ENCODE data around the gene OR4B1.
"Not testable (repeated sequence)": the region's sequence is repeated elsewhere in the genome, so short reads cannot be mapped to it uniquely, and the experiment has no call there.

Gene OR4B1

DNA sequence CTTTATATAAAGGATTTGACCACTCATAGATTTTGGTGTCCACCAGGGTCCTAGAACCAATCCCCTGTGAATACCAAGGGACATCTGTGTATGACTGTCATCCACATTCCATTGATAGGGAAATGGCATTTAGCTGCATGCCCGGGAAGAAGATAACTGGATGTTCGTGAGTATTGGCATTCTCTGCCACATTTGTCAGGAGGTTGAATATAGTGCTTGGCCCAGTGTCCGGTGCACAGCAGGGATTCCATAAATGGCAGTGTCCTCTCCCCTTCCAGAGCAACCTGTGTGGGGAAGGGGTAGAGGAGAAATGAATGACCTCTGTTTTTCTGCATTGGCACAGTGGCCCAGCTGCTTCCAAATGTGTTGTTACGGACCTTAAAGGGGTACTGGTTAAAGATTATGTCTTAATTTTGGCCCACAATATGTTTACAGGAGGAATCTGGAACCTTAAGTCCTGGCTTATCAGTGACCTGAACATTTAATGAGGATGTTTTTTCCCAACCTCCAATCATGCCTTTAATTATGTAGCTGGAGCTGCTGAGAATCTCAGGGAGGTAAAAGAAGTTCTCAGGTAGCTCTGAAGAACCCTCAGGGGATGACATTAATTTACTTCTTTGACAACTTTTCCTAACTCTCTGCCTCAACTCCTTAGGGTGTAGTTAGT lies 33.6 kb upstream of the OR4B1 start:
- no peak overlapping the region for H3K4me3 ChIP-seq (ENCODE audit: low read depth in 1 of 5, low read length in 5 of 5)
- no peak overlapping the region for H3K9ac ChIP-seq (ENCODE audit: low read length in 5 of 5)
- peaks cover 0 to 3% (median 0%) of the 10 kb centered on the region in 5 donors for H3K27me3 ChIP-seq (ENCODE audit: control insufficient read depth in 5 of 5, insufficient read depth in 4 of 5, low read length in 5 of 5)
- H3K27ac ChIP-seq (ENCODE audit: low read depth, low read length), result no peak overlapping the region
- no peaks in the 10 kb centered on the region for H3K36me3 ChIP-seq (ENCODE audit: control insufficient read depth in 5 of 5, insufficient read depth in 5 of 5, low read length in 5 of 5)
- no peaks in the 10 kb centered on the region for H3K9me3 ChIP-seq (ENCODE audit: control insufficient read depth in 5 of 5, low read length in 5 of 5)
- no peaks in the 10 kb centered on the region for H3K4me1 ChIP-seq (ENCODE audit: control insufficient read depth in 5 of 5, insufficient read depth in 5 of 5, low read length in 5 of 5)

DNA sequence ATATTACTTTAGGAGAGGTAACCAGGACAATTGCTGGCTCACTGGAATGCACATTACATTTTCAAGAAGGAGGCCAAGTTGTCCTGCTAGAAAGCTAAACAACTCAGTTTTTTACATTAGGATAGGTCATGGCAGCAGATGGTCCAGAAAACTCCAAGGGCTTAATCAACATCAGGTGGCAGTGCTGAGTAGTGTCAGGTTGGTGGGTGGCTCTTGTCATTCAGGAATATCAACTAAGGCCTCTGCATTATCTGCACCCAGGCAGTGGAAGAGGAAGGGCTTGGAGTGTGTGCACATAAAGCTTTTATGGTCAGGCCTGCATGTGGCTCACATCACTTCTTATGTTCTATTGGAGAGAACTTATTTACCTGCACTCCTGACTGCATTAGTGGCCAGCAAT lies 32.2 kb upstream of the OR4B1 start:
- Histone ChIP-seq H3K27ac (ENCODE audit: low read depth, low read length) (no peak overlapping the region), H3K27me3 (ENCODE audit: control insufficient read depth in 5 of 5, insufficient read depth in 4 of 5, low read length in 5 of 5) (peaks cover 0 to 2% (median 0%) of the 10 kb centered on the region in 5 donors), H3K4me3 (ENCODE audit: low read depth in 1 of 5, low read length in 5 of 5) (no peak overlapping the region), H3K36me3 (ENCODE audit: control insufficient read depth in 5 of 5, insufficient read depth in 5 of 5, low read length in 5 of 5) (no peaks in the 10 kb centered on the region), H3K9ac (ENCODE audit: low read length in 5 of 5) (no peak overlapping the region), H3K4me1 (ENCODE audit: control insufficient read depth in 5 of 5, insufficient read depth in 5 of 5, low read length in 5 of 5) (no peaks in the 10 kb centered on the region), H3K9me3 (ENCODE audit: control insufficient read depth in 5 of 5, low read length in 5 of 5) (no peaks in the 10 kb centered on the region)

DNA sequence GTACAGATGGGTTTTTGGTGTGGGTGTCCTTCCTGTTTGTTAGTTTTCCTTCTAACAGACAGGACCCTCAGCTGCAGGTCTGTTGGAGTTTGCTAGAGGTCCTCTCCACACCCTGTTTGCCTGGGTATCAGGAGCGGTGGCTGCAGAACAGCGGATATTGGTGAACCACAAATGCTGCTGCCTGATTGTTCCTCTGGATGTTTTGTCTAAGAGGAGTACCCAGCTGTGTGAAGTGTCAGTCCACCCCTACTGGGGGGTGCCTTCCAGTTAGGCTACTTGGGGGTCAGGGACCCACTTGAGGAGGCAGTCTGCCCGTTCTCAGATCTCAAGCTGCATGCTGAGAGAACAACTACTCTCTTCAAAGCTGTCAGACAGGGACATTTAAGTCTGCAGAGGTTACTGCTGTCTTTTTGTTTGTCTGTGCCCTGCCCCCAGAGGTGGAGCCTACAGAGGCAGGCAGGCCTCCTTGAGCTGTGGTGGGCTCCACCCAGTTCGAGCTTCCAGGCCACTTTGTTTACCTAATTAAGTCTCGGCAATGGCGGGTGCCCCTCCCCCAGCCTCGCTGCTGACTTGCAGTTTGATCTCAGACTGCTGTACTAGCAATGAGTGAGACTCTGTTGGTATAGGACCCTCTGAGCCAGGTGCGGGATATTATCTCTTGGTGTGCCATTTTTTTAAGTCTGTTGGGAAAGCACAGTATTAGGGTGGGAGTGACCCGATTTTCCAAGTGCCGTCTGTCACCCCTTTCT lies 25.5 kb upstream of the OR4B1 start:
- not testable (repeated sequence) for H3K27me3 ChIP-seq (ENCODE audit: control insufficient read depth in 5 of 5, insufficient read depth in 4 of 5, low read length in 5 of 5); H3K4me1 ChIP-seq (ENCODE audit: control insufficient read depth in 5 of 5, insufficient read depth in 5 of 5, low read length in 5 of 5); H3K27ac ChIP-seq (ENCODE audit: low read depth, low read length); H3K4me3 ChIP-seq (ENCODE audit: low read depth in 1 of 5, low read length in 5 of 5); H3K36me3 ChIP-seq (ENCODE audit: control insufficient read depth in 5 of 5, insufficient read depth in 5 of 5, low read length in 5 of 5); H3K9ac ChIP-seq (ENCODE audit: low read length in 5 of 5)
- peaks cover 5 to 22% (median 11%) of the 10 kb centered on the region in 5 donors for H3K9me3 ChIP-seq (ENCODE audit: control insufficient read depth in 5 of 5, low read length in 5 of 5)

DNA sequence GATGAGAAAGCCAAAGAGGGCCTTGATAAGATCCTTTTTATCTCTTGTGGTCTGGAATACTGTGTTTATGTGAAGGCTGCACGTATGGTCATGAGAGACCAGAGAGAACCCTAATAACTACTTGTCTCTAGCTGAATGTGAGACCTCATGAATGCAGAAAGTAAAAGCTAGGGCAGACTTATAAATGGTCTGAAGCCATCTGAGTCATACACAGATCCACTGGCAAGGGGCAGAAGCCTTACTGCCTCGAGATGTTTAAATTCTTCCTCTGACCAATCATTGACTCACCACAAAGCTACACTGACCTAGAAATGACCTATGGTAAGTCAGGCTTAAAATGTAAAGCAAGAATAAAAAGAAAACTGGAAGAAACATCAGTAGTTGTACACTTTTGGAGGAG lies 22.7 kb upstream of the OR4B1 start:
- no peak overlapping the region for H3K27ac ChIP-seq (ENCODE audit: low read depth, low read length)
- no peaks in the 10 kb centered on the region for H3K4me1 ChIP-seq (ENCODE audit: control insufficient read depth in 5 of 5, insufficient read depth in 5 of 5, low read length in 5 of 5)
- H3K4me3 ChIP-seq (ENCODE audit: low read depth in 1 of 5, low read length in 5 of 5), result no peak overlapping the region
- H3K36me3 ChIP-seq (ENCODE audit: control insufficient read depth in 5 of 5, insufficient read depth in 5 of 5, low read length in 5 of 5), result no peaks in the 10 kb centered on the region
- peaks cover 5 to 23% (median 13%) of the 10 kb centered on the region in 5 donors for H3K9me3 ChIP-seq (ENCODE audit: control insufficient read depth in 5 of 5, low read length in 5 of 5)
- H3K27me3 ChIP-seq (ENCODE audit: control insufficient read depth in 5 of 5, insufficient read depth in 4 of 5, low read length in 5 of 5), result no peaks in the 10 kb centered on the region
- H3K9ac ChIP-seq (ENCODE audit: low read length in 5 of 5), result no peak overlapping the region

DNA sequence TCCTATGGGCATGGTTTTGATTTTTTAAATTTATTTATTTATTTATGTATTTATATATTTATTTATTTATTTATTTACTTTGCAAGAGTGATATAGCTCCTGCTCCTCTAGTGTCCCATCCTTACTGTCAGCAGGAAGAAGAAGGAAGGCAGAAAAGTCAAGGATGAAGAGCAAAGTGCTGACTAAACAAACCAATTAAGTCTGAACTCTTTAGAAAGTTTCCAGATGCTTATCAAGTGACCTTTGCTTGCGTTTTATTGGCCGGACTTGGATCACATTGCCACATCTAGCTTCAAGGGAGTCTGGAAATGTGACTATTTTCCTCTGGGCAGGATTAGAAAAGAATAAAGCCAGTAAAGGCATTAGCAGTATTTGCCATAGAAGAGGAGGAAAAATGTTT lies 8.7 kb upstream of the OR4B1 start:
- Histone ChIP-seq H3K9ac (ENCODE audit: low read length in 5 of 5) (no peak overlapping the region), H3K27me3 (ENCODE audit: control insufficient read depth in 5 of 5, insufficient read depth in 4 of 5, low read length in 5 of 5) (no peaks in the 10 kb centered on the region), H3K36me3 (ENCODE audit: control insufficient read depth in 5 of 5, insufficient read depth in 5 of 5, low read length in 5 of 5) (no peaks in the 10 kb centered on the region), H3K4me3 (ENCODE audit: low read depth in 1 of 5, low read length in 5 of 5) (no peak overlapping the region), H3K9me3 (ENCODE audit: control insufficient read depth in 5 of 5, low read length in 5 of 5) (peaks cover 0 to 3% (median 0%) of the 10 kb centered on the region in 5 donors), H3K27ac (ENCODE audit: low read depth, low read length) (no peak overlapping the region), H3K4me1 (ENCODE audit: control insufficient read depth in 5 of 5, insufficient read depth in 5 of 5, low read length in 5 of 5) (no peaks in the 10 kb centered on the region)

DNA sequence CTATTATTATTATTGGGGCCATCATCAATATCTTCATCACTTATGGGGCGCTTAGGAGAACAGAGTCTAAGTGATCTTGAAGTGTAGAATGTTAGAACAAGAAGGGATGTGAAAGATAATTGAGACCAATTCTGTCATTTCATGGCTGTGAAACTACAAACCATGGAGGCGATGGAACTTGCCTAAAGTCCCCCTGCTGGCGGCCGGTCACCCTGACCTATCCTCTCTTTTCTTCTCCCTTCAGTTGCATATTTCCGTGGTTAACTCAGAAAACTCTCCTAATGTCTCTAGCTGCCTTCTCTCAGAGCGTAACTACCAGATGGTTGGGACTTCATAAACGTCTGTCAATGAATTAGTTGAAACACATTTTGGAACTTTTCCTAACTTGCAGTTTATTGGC lies 6.6 kb upstream of the OR4B1 start:
- H3K27ac ChIP-seq (ENCODE audit: low read depth, low read length), result no peak overlapping the region
- H3K4me1 ChIP-seq (ENCODE audit: control insufficient read depth in 5 of 5, insufficient read depth in 5 of 5, low read length in 5 of 5), result no peaks in the 10 kb centered on the region
- no peaks in the 10 kb centered on the region for H3K36me3 ChIP-seq (ENCODE audit: control insufficient read depth in 5 of 5, insufficient read depth in 5 of 5, low read length in 5 of 5)
- H3K9me3 ChIP-seq (ENCODE audit: control insufficient read depth in 5 of 5, low read length in 5 of 5), result no peaks in the 10 kb centered on the region
- H3K4me3 ChIP-seq (ENCODE audit: low read depth in 1 of 5, low read length in 5 of 5), result no peak overlapping the region
- no peak overlapping the region for H3K9ac ChIP-seq (ENCODE audit: low read length in 5 of 5)
- H3K27me3 ChIP-seq (ENCODE audit: control insufficient read depth in 5 of 5, insufficient read depth in 4 of 5, low read length in 5 of 5), result no peaks in the 10 kb centered on the region

DNA sequence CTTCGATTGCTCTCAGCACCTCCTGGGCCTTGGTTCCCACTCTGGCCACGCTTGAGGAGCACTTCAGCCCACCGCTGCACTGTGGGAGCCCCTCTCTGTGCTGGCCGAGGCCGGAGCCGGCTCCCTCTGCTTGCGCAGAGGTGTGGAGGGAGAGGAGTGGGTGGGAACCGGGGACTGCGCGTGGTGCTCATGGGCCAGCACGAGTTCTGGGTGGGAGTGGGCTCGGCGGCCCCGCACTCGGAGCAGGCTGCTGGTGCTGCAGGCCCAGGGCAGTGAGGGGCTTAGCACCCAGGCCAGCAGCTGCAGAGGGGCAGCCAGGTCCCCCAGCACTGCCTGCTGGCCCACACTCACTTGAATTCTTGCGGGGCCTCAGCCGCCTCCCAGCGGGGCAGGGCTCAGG lies 12.2 kb downstream of the OR4B1 start:
- no peaks in the 10 kb centered on the region for H3K4me1 ChIP-seq (ENCODE audit: control insufficient read depth in 5 of 5, insufficient read depth in 5 of 5, low read length in 5 of 5)
- no peaks in the 10 kb centered on the region for H3K27me3 ChIP-seq (ENCODE audit: control insufficient read depth in 5 of 5, insufficient read depth in 4 of 5, low read length in 5 of 5)
- H3K9me3 ChIP-seq (ENCODE audit: control insufficient read depth in 5 of 5, low read length in 5 of 5), result peaks cover 0 to 26% (median 13%) of the 10 kb centered on the region in 5 donors
- H3K4me3 ChIP-seq (ENCODE audit: low read depth in 1 of 5, low read length in 5 of 5), result no peak overlapping the region
- H3K27ac ChIP-seq (ENCODE audit: low read depth, low read length), result no peak overlapping the region
- no peak overlapping the region for H3K9ac ChIP-seq (ENCODE audit: low read length in 5 of 5)
- no peaks in the 10 kb centered on the region for H3K36me3 ChIP-seq (ENCODE audit: control insufficient read depth in 5 of 5, insufficient read depth in 5 of 5, low read length in 5 of 5)

DNA sequence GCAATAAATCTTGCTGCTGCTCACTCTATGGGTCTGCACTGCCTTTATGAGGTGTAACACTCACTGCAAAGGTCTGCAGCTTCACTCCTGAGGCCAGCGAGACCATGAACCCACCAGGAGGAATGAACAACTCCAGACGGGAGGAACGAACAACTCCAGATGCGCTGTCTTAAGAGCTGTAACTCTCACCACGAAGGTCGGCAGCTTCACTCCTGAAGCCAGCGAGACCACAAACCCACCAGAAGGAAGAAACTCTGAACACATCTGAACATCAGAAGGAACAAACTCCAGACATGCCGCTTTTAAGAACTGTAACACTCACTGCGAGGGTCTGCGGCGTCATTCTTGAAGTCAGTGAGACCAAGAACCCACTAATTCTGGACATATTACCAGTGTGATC lies 13.4 kb downstream of the OR4B1 start:
- not testable (repeated sequence) for H3K4me1 ChIP-seq (ENCODE audit: control insufficient read depth in 5 of 5, insufficient read depth in 5 of 5, low read length in 5 of 5); H3K4me3 ChIP-seq (ENCODE audit: low read depth in 1 of 5, low read length in 5 of 5); H3K27me3 ChIP-seq (ENCODE audit: control insufficient read depth in 5 of 5, insufficient read depth in 4 of 5, low read length in 5 of 5); H3K27ac ChIP-seq (ENCODE audit: low read depth, low read length); H3K36me3 ChIP-seq (ENCODE audit: control insufficient read depth in 5 of 5, insufficient read depth in 5 of 5, low read length in 5 of 5); H3K9ac ChIP-seq (ENCODE audit: low read length in 5 of 5)
- H3K9me3 ChIP-seq (ENCODE audit: control insufficient read depth in 5 of 5, low read length in 5 of 5), result peaks cover 0 to 26% (median 13%) of the 10 kb centered on the region in 5 donors

DNA sequence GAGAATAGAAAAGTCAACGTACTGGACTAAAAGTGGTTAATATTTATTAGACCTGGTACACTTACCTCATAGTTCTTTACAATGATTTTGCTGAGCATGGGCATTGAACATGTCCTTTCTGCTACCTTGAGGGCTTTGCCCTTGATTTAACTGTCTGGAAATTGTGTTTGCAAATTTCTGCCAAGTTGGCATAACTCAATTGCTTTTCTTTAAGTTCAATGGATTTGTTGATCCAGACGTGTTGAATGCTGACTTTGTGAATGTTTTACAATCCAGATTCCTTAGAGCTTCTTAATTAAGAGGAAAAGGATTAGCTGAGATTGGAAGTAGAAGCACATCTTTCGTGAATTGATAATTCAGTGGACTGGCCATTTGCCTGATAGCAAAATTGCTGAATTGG lies 21.1 kb downstream of the OR4B1 start:
- Histone ChIP-seq H3K9me3 (ENCODE audit: control insufficient read depth in 5 of 5, low read length in 5 of 5) (peaks cover 0 to 6% (median 3%) of the 10 kb centered on the region in 5 donors), H3K27me3 (ENCODE audit: control insufficient read depth in 5 of 5, insufficient read depth in 4 of 5, low read length in 5 of 5) (peaks cover 0 to 6% (median 4%) of the 10 kb centered on the region in 5 donors), H3K27ac (ENCODE audit: low read depth, low read length) (no peak overlapping the region), H3K4me1 (ENCODE audit: control insufficient read depth in 5 of 5, insufficient read depth in 5 of 5, low read length in 5 of 5) (no peaks in the 10 kb centered on the region), H3K9ac (ENCODE audit: low read length in 5 of 5) (no peak overlapping the region), H3K36me3 (ENCODE audit: control insufficient read depth in 5 of 5, insufficient read depth in 5 of 5, low read length in 5 of 5) (no peaks in the 10 kb centered on the region), H3K4me3 (ENCODE audit: low read depth in 1 of 5, low read length in 5 of 5) (no peak overlapping the region)

DNA sequence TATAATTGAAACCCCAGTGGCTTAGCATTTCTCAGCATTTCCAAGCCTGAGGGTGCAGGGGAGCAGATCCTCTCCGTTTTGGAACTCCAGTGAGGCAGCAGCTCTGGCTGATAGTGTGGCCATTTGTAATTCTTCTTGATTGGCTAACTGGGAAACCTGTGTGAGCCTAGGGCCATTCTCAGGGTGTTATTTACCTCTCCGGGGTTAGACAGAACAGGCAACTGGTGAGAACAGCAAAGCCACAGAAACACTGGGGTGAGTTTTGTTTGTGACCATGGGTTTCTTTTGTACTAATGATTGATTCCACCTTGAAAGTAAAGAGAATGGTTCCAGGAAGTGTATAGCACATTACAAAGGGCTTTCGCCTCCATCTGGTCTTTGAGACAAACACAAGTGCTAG lies 25.9 kb downstream of the OR4B1 start:
- Histone ChIP-seq H3K4me1 (ENCODE audit: control insufficient read depth in 5 of 5, insufficient read depth in 5 of 5, low read length in 5 of 5) (no peaks in the 10 kb centered on the region), H3K9me3 (ENCODE audit: control insufficient read depth in 5 of 5, low read length in 5 of 5) (peaks cover 0 to 11% (median under 1%) of the 10 kb centered on the region in 5 donors), H3K27ac (ENCODE audit: low read depth, low read length) (no peak overlapping the region), H3K9ac (ENCODE audit: low read length in 5 of 5) (no peak overlapping the region), H3K36me3 (ENCODE audit: control insufficient read depth in 5 of 5, insufficient read depth in 5 of 5, low read length in 5 of 5) (no peaks in the 10 kb centered on the region), H3K27me3 (ENCODE audit: control insufficient read depth in 5 of 5, insufficient read depth in 4 of 5, low read length in 5 of 5) (peaks cover 0 to 2% (median 0%) of the 10 kb centered on the region in 5 donors), H3K4me3 (ENCODE audit: low read depth in 1 of 5, low read length in 5 of 5) (no peak overlapping the region)

All from subcutaneous abdominal adipose tissue (tissue), 5 donors.